ENCODE measurements around the gene EPHA3.

Gene EPHA3

GRCh38 chr3:89262309-89262929 lies 155.0 kb downstream of the EPHA3 start:
- no peak for DNase-seq (ENCODE audit: low spot score)
- TF ChIP-seq CTCF (IDR thresholded peaks at IDR 0.05; ENCODE audit: extremely low read depth, insufficient read depth, missing control alignments) = no peak
- in situ Hi-C loops (cut with MboI; ENCODE audit: low pct_unique_long_range_greater_than_20kb, low sequenced_read_pairs, unreplicated experiment) = no loop called here

GRCh38 chr3:89264037-89264560 lies 156.7 kb downstream of the EPHA3 start:
- no peak for DNase-seq (ENCODE audit: low spot score)
- in situ Hi-C loops (cut with MboI; ENCODE audit: low pct_unique_long_range_greater_than_20kb, low sequenced_read_pairs, unreplicated experiment) = no loop called here

GRCh38 chr3:89266074-89266473 lies 158.7 kb downstream of the EPHA3 start:
- no peak for TF ChIP-seq CTCF (IDR thresholded peaks at IDR 0.05; ENCODE audit: extremely low read depth, insufficient read depth, missing control alignments)
- in situ Hi-C loops (cut with MboI; ENCODE audit: low pct_unique_long_range_greater_than_20kb, low sequenced_read_pairs, unreplicated experiment) = no loop called here
- no peak for DNase-seq (ENCODE audit: low spot score)

More at GRCh38 chr3:89264037-89264560, 156.7 kb downstream of the EPHA3 start:
- no peak for TF ChIP-seq CTCF (IDR thresholded peaks at IDR 0.05; ENCODE audit: extremely low read depth, insufficient read depth, missing control alignments)

- in situ Hi-C loops (cut with MboI; ENCODE audit: low pct_unique_long_range_greater_than_20kb, low sequenced_read_pairs, unreplicated experiment) = no loop called here
- DNase-seq (ENCODE audit: low spot score) = no peak
- no peak for TF ChIP-seq CTCF (IDR thresholded peaks at IDR 0.05; ENCODE audit: extremely low read depth, insufficient read depth, missing control alignments)
Observed at GRCh38 chr3:89268059-89268458, 160.6 kb downstream of the EPHA3 start.

GRCh38 chr3:89270201-89270600 lies 162.8 kb downstream of the EPHA3 start:
- in situ Hi-C loops (cut with MboI; ENCODE audit: low pct_unique_long_range_greater_than_20kb, low sequenced_read_pairs, unreplicated experiment) = no loop called here
- no peak for DNase-seq (ENCODE audit: low spot score)
- no peak for TF ChIP-seq CTCF (IDR thresholded peaks at IDR 0.05; ENCODE audit: extremely low read depth, insufficient read depth, missing control alignments)

- no peak for TF ChIP-seq CTCF (IDR thresholded peaks at IDR 0.05; ENCODE audit: extremely low read depth, insufficient read depth, missing control alignments)
- no peak for DNase-seq (ENCODE audit: low spot score)
- in situ Hi-C loops (cut with MboI; ENCODE audit: low pct_unique_long_range_greater_than_20kb, low sequenced_read_pairs, unreplicated experiment) = no loop called here
Observed at GRCh38 chr3:89275001-89275400, 167.6 kb downstream of the EPHA3 start.

Data from GM13977 (cell line).